DOHH2 (cell line): ENCODE results near the gene XRCC5.

Source experiments
- H3F3A ChIP-seq: fragments of 200-600 bp; sonication (generic), shearing (Covaris generic); 2 replicates; pipeline ENCODE4 v1.6.0; 2016; ENCODE audit warnings: antibody characterized with exemption, mild to moderate bottlenecking; ENCODE audit not compliant: control insufficient read depth, insufficient read depth
- H3K27ac ChIP-seq: fragments of 200-600 bp; sonication (generic); 2 replicates; pipeline ENCODE4 v1.5.1; 2014; ENCODE audit warnings: low read depth, mild to moderate bottlenecking, low read length, moderate library complexity
- H3K27me3 ChIP-seq: fragments of 200-600 bp; sonication (generic); 2 replicates; pipeline ENCODE4 v1.6.1; 2014; ENCODE audit warnings: mild to moderate bottlenecking, low read length, mixed read lengths; ENCODE audit not compliant: control insufficient read depth
- H3K36me3 ChIP-seq: fragments of 200-600 bp; sonication (generic); 2 replicates; pipeline ENCODE4 v1.6.1; 2014; ENCODE audit warnings: mild to moderate bottlenecking, low read length, moderate library complexity, mixed read lengths; ENCODE audit not compliant: control insufficient read depth
- H3K4me1 ChIP-seq: fragments of 200-600 bp; sonication (generic); 2 replicates; pipeline ENCODE4 v1.6.1; 2014; ENCODE audit warnings: mild to moderate bottlenecking, low read length, mixed read lengths; ENCODE audit not compliant: control insufficient read depth
- H3K4me2 ChIP-seq: fragments of 200-600 bp; sonication (generic); 2 replicates; pipeline ENCODE4 v1.6.0; 2014; ENCODE audit warnings: mild to moderate bottlenecking, low read length, moderate library complexity
- H3K4me3 ChIP-seq: fragments of 200-600 bp; sonication (generic); 2 replicates; pipeline ENCODE4 v1.5.1; 2014; ENCODE audit warnings: mild to moderate bottlenecking, low read length, mixed read lengths
- H3K79me2 ChIP-seq: fragments of 200-600 bp; sonication (generic); 2 replicates; pipeline ENCODE4 v1.6.1; 2014; ENCODE audit warnings: mild to moderate bottlenecking, low read length, mixed read lengths; ENCODE audit not compliant: control insufficient read depth
- H3K9me2 ChIP-seq: fragments of 200-600 bp; sonication (generic); replicated peaks from 2 replicates; pipeline ENCODE4 v1.6.1; 2014; ENCODE audit warnings: mild to moderate bottlenecking, low read length, mixed read lengths; ENCODE audit not compliant: control insufficient read depth
- H3K9me3 ChIP-seq: fragments of 200-600 bp; sonication (generic); 2 replicates; pipeline ENCODE4 v1.6.1; 2014; ENCODE audit warnings: antibody characterized with exemption, low read length, mixed read lengths; ENCODE audit not compliant: control insufficient read depth, insufficient read depth
- H4K20me1 ChIP-seq: fragments of 200-600 bp; sonication (generic); 2 replicates; pipeline ENCODE4 v1.6.0; 2014; ENCODE audit warnings: low read depth, mild to moderate bottlenecking, antibody characterized with exemption, low read length, moderate library complexity; ENCODE audit not compliant: control insufficient read depth, insufficient read depth
- CTCF ChIP-seq: fragments of 200-600 bp; sonication (generic); IDR thresholded peaks from one replicate; pipeline ENCODE4 v1.5.1; 2014; ENCODE audit warnings: antibody characterized with exemption, mild to moderate bottlenecking, low read depth, low read length; ENCODE audit not compliant: poor library complexity, severe bottlenecking
- EZH2phosphoT487 ChIP-seq: fragments of 200-600 bp; sonication (generic); IDR thresholded peaks from 2 replicates; pipeline ENCODE4 v1.6.1; 2017; ENCODE audit warnings: borderline replicate concordance, mild to moderate bottlenecking, antibody characterized with exemption, low read length, moderate library complexity, mixed read lengths

Gene XRCC5

GRCh38 chr2:216195565-216196029 lies 86.4 kb downstream of the XRCC5 start:
- H3K4me2 ChIP-seq = no peak overlapping the region
- no peaks in the 10 kb centered on the region for H3K27me3 ChIP-seq
- H3K36me3 ChIP-seq = peaks cover 93% of the 10 kb centered on the region
- H3K79me2 ChIP-seq = peaks cover 16% of the 10 kb centered on the region
- H4K20me1 ChIP-seq = no peaks in the 10 kb centered on the region
- no peak overlapping the region for H3K27ac ChIP-seq
- H3K9me2 ChIP-seq = no peaks in the 10 kb centered on the region
- no peaks in the 10 kb centered on the region for H3F3A ChIP-seq
- H3K4me3 ChIP-seq = no peak overlapping the region
- H3K9me3 ChIP-seq = no peaks in the 10 kb centered on the region
- no peak for TF ChIP-seq EZH2phosphoT487
- TF ChIP-seq CTCF = no peak
- peaks cover 22% of the 10 kb centered on the region for H3K4me1 ChIP-seq

- Histone ChIP-seq H3K27me3 (no peaks in the 10 kb centered on the region), H3K36me3 (peaks cover 98% of the 10 kb centered on the region), H3K9me2 (no peaks in the 10 kb centered on the region), H3K4me3 (no peak overlapping the region), H3K27ac (no peak overlapping the region), H3K4me2 (no peak overlapping the region), H3K79me2 (no peaks in the 10 kb centered on the region), H3K4me1 (no peaks in the 10 kb centered on the region), H4K20me1 (no peaks in the 10 kb centered on the region), H3F3A (no peaks in the 10 kb centered on the region), H3K9me3 (no peaks in the 10 kb centered on the region)
- TF ChIP-seq EZH2phosphoT487 (no peak), CTCF (no peak)
Observed at GRCh38 chr2:216201692-216202306, 92.7 kb downstream of the XRCC5 start.

GRCh38 chr2:216202626-216203250 lies 93.6 kb downstream of the XRCC5 start:
- no peak overlapping the region for H3K4me2 ChIP-seq
- peaks cover 98% of the 10 kb centered on the region for H3K36me3 ChIP-seq
- no peak overlapping the region for H3K27ac ChIP-seq
- H3K4me1 ChIP-seq = no peaks in the 10 kb centered on the region
- no peaks in the 10 kb centered on the region for H3K9me2 ChIP-seq
- TF ChIP-seq CTCF = no peak
- H3K9me3 ChIP-seq = no peaks in the 10 kb centered on the region
- no peaks in the 10 kb centered on the region for H3K79me2 ChIP-seq
- H3K27me3 ChIP-seq = no peaks in the 10 kb centered on the region
- no peaks in the 10 kb centered on the region for H4K20me1 ChIP-seq
- no peak overlapping the region for H3K4me3 ChIP-seq
- no peaks in the 10 kb centered on the region for H3F3A ChIP-seq
